NT2/D1 (cell line): ENCODE measurements around the gene C16orf74.

Source experiments
- SUZ12 ChIP-seq: IDR thresholded peaks from 2 replicates; pipeline ENCODE4 v1.6.1; 2011; ENCODE audit not compliant: insufficient read length, insufficient read depth; ENCODE audit errors: extremely low read depth
- YY1 ChIP-seq: IDR thresholded peaks from 2 replicates; pipeline ENCODE4 v1.6.1; 2011; ENCODE audit not compliant: insufficient read length, insufficient read depth
- ZNF274 ChIP-seq: IDR thresholded peaks from 2 replicates; pipeline ENCODE4 v1.6.1; 2011; ENCODE audit warnings: mild to moderate bottlenecking, low read depth, low read length

DNA sequence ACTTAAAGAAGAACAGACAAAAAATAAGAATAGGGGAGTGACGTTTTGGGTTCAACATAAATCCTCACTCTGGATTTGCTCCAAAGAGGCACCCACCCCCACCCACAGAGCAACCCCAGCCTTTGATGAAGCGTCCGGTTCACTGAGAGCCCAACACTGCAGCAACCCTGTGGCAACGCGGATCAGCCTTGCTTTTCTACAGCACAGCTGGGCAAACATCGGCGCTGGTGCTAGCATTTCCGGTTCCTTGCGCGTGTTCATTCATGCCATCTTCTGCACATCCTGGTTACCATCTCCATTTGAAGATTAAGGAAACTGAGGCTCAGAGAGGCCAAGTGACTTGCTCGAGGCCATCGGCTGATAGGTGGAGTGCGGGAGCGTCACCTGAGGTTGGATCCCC lies 53.5 kb downstream of the C16orf74 start:
- no peak for TF ChIP-seq ZNF274
- TF ChIP-seq SUZ12, result no peak
- TF ChIP-seq YY1, result no peak
